Stimulated activated CD4-positive, alpha-beta T cell treated with anti-CD3 and anti-CD28 coated beads, Interleukin-12 subunit alpha, Interleukin-12 subunit beta, amount 100 ng/mL, for 24 hours (primary cell): ENCODE measurements around the gene PIGS.
"Not testable (repeated sequence)": the region's sequence is repeated elsewhere in the genome, so short reads cannot be mapped to it uniquely, and the experiment has no call there.

Source experiments
- DNase-seq, 2 experiments: peaks; one replicate each; pipeline ENCODE4 v3.0.0-alpha.2; 2020; ENCODE audit warnings: low read depth in 2 of 2

PIGS gene

DNA sequence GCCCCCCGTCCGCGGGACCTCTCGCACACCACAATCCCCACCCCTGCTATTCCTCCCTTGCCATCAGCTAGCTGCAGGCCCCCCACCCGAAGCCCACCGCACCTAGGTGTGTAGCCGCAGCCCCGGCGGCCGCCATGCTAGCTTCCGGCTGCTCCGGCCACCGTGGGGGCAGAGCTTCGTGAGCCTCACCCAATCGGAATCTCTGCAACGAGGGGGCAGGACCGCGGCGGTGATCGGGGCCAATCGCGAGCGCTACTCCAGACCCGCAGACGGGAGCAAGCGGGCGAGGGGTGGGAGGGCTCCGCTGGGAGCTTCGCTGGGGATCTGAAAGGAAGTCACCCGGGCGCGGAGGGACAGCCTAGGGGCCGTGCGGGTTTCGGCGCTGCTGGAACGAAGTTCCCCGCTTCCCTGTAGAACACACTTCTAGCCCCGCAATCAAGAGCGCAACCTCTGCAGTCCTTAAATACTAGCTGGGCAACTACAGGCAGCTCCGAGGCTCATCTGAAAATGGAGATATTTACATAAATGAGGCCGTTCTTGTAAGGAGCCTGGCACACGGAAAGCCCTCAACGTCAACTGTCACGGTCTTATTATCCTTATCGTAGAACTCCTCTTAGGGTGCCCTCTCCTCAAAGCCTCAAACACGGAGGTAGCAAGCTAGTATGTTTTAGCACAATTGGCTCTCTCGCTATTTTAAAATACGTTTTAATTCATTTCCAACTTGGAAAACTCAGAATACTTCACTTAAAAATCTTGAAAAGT, at the start of gene PIGS:
Gene PIGS (minus strand): TSS at position 164 of the 762 bp plus-strand sequence. CDS start 28 bp downstream, at position 136.
- peak; percentile 89 to 94 for DNase-seq

DNA sequence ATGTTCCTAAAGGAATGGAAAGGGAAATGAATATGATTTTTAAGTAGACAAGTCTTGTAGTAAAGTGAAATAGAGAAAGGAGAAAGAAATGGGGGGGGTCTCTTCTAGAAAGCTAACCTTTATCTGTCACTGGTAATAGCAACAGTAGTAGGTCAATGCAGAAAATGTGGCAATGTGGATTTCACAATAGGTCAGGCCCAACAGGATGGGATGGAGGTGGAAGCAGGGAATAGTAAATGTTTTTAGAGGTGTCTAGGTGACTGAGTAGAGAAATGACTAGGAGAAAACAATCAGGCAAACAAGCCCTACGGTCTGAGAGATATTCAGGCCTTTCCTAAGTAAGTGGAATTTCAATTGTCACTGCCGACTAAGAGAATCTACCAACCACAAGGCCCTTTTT, 48.7 kb upstream of the PIGS start:
- no peak for DNase-seq

DNA sequence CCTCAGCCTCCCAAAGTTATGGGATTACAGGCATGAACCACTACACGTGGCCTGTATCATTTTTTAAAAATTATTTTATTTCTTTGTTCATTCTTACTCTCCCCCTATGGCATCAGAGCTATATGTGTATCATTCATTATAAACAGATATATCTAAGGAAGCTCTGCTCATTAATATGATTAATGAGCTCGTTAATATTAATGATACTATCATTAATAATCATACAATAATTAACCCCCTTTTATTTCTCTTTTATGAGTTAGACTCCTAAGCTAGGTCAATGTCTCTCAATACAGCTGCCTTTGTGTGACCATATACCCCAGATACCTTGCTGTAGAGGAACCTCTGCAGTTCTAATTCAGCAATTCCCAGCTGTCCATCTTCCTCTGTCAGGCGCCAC, 47.1 kb upstream of the PIGS start:
- DNase-seq: no peak

GRCh38 chr17:28616281-28616680, 45.0 kb upstream of the PIGS start:
- DNase-seq: no peak

DNA sequence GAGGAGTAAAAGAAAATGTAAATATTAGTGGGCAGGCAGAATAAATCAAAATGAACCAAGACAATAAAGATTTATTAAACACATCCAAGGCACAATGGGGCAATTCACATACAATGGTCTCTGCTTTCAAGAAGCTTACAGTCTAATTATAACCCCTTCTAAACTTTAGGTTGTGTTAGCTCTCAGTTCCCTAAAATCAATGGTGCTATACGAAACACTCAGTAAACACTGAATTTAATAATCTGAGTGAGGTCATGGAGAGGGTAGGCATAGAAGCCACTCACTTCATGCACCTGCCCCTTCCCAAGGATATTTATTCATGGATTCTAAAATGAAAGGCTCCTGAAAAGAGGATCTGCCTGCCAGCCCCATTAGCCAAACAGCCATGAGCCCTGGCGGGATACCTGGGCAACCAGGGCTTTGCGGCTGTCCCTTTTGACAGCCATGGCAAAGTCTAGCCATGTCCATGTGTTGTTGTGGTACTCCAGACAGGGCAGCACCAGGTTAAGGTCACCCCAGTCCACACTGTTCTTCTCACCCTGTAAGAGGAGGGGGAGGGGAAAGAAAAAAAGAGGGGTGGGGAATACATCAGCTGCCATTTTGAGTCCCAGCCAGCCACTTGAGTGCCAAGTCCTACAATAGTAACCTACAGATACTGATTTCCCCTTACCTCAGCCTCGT, 44.1 kb upstream of the PIGS start:
- DNase-seq: no peak

DNA sequence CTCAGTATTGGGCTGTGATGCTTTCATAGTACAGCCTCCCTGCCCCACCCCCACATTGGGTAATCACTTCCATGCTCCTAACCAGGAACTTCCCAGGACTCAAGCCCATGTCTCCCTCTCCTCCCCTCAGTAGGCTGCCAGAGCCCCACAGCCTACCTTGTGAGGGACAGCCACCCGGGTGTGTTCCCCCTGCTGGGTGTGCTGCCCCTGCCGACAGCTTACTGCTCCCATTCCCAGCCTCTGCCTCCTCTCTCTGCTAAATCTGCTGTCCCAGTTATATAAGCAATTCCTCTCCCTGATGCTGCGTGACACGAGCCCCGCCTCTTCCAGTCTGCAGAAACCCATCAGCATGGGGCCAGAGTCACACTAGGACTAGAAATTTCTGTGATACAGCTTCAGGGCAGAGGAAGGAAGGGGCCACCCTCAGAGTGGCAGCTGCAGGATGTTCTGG, 42.6 kb upstream of the PIGS start, which contains the start of gene RSKR:
Gene RSKR (minus strand): TSS at position 255 of the 451 bp plus-strand sequence. CDS start 24 bp downstream, at position 231.
- no peak for DNase-seq

GRCh38 chr17:28612936-28613872, 41.9 kb upstream of the PIGS start:
- peak in 1 of 2 experiments; percentile 8 for DNase-seq

DNA sequence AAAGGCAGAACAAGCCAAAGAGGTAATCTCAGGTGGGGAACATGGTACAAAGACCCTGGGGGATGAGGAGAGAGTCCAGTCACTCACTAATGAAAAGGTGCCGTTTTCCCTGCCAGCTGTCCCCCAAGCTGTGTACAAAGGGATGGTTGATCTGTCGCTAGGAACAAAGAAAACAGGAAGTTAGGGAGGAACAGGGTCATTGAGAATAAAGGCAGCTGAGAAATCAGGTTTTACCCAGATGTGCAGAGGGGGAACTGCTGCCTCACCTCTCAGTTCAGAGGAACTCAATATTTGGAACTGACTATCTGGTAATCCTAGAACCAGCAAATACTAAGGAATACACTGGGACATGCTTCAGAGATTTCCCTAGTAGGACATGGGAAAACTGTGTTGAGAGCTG, 41.2 kb upstream of the PIGS start:
- DNase-seq: no peak

GRCh38 chr17:28610376-28610775, 39.1 kb upstream of the PIGS start:
- DNase-seq: no peak

GRCh38 chr17:28604031-28604430, 32.7 kb upstream of the PIGS start:
- not testable (repeated sequence) for DNase-seq

GRCh38 chr17:28599311-28600184, 28.2 kb upstream of the PIGS start:
- peak; percentile 27 to 59 for DNase-seq

- DNase-seq: peak; percentile 88 to 89
Observed at GRCh38 chr17:28598799-28599310, 27.5 kb upstream of the PIGS start, which contains the start of gene SPAG5. TSS of gene SPAG5 (minus strand) at chr17:28599025. CDS start at chr17:28598946, 79 bp downstream.

DNA sequence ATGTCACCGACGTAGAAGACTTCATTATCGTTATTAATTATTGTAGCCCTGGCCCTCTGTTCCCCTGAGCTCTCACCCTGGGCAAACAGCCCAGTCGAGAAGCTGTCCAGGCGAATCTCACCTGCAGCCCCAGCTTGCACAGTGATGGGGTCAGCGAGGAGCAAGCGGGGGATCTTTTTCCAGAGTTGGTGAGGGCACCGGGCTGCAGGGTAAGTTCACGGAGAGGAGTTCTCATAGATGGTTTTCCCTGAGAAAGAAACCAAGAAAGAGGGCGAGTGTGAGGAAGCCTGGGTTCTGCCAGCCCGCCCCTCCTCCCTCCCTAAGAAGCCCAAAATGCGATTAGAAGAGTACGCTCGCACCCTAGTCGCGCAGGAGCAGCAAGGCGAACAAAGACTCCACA, 27.1 kb upstream of the PIGS start:
- DNase-seq: no peak

DNA sequence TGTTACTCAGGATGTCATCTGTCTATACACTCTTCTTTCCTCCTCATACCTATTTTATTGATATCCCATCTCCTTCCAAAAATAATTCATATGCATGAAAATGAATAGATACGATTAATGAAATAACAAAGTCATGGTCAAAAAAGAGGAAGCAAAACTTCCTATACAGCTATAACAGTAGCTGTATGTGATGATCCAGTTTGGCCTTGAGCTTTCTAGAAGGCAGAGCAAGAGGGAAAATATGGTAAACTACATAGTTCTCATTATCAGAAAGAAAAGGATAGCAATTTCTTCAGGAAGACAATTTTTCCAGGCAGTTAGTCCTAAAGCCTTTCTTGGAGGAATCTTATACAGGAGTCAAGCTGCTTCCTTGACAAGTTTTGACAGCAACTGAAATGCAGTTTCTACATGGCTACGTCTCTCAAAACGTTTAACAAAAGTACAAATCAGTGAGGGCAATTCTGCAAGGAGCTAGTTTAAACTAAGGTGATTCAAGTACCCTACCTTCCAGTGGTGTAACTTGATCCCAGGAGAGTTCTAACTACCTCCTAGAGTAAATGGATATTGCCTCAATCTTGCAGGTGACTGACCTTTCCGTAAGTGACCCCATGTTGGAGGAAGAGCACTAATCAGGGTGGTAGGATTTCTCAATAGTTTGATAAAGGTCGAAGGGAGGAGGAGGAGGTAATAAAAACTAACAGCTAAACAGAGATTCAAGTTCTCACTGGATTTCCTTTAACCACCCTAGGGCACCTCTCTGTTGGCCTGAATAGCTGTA, 26.5 kb upstream of the PIGS start:
- DNase-seq: no peak

DNA sequence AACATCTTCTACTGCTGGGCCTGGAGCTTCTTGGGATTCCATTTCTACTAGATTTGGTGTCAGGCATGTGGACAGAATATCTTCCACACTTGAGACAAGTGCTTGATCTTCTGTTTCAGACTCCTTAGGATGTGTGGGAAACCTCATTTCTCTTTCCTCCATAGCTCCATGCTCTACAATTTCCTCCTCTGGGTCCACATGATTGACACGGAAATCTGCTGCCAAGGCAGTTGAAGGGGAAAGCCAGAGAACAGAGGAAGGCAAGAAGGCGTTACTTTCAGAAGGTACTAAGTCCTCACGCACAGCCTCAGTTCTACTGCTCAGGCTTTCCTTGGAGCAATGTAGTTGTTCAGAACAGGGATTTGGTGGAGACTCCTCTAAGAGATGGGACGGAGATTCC, 20.9 kb upstream of the PIGS start:
- no peak for DNase-seq

DNA sequence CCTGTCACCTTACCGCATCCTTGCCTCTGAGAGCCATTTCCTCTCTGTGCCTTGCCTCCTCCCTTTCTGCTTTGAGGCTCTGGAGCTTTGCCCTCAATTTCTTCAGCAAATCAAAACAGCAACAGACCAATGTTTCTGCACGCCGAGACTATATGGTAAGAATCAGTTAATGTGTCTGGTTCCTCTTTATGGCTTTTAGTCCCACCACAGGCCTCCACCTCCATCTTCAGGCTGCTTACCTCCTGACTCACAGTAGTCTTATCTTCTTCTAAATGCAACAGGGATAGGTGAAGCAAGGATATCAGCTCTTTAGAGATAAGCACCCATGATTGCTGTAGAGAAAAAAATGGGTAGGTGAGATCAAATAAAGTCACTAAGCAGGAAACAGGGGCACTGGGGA, 14.5 kb upstream of the PIGS start:
- DNase-seq: no peak

DNA sequence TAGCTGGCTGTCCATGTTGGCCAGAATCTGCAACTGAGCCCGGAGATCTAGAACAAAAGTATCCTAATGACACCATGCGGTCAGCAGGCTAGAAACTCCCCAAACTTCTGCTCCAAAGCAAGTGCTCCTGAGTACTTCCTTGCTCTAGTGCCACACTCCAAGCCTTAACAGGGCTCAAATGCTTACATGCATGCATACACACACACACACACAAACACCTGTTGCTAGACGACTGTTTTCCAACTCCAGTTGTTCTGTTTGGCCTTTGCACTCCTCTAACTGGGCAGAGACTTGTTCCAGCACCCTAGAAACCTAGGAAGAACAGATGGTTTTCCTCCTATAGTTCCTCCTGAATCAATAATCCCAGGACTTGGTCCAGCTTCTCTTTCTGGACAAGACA, 13.1 kb upstream of the PIGS start:
- no peak for DNase-seq

GRCh38 chr17:28582513-28582912, 11.2 kb upstream of the PIGS start:
- DNase-seq: no peak

- no peak for DNase-seq
Observed at GRCh38 chr17:28580959-28581358, 9.6 kb upstream of the PIGS start.

- DNase-seq: no peak
Observed at GRCh38 chr17:28579526-28579925, 8.2 kb upstream of the PIGS start.
